Mesenteric fat pad (tissue), 1 donor: Measurements from ENCODE around the gene FOXQ1. TPM values are rescaled to one million over a fixed set of nuclear protein-coding genes. Genes with fewer than 3 reads are reported as not detected.

Experiments
- DNase-seq: peaks from one replicate; pipeline ENCODE4 v3.0.0-alpha.2; 2020; ENCODE audit warnings: low spot score
- total RNA-seq: library from RNA; stranded (reverse); fragmentation: NEBNext Ultra II Directional; extraction: Animal tissue kit (Norgen Biotek cat#: 25700); gene quantifications from one replicate; pipeline ENCODE4 v1.2.1, GENCODE V29; 2021
- donor health status: DM: yes; HTN: yes; CAD: no.

The FOXQ1 gene
- total RNA-seq, 1 donor from 2014 or later = not detected

GRCh38 chr6:1362643-1363042 lies 50.7 kb downstream of the FOXQ1 start:
- DNase-seq = no peak

GRCh38 chr6:1363298-1363697 lies 51.4 kb downstream of the FOXQ1 start:
- DNase-seq = no peak

- DNase-seq = no peak
These were observed 52.1 kb downstream of the FOXQ1 start for GRCh38 chr6:1363729-1364572.

Other genes with a start within 250 kb of the FOXQ1 start
- 2.7 TPM for gene FOXF2, start 77.5 kb downstream of the FOXQ1 start, total RNA-seq